Activated CD4-positive, alpha-beta T cell treated with anti-CD3 and anti-CD28 coated beads, Interleukin-2, amount 50 U/mL, for 48 hours (primary cell): ENCODE results near the gene CENPE.
A peak's percentile ranks its signal among the peaks of the same experiment; 100 is the strongest.

Source experiments
- DNase-seq, 2 experiments: peaks; one replicate each; pipeline ENCODE4 v3.0.0-alpha.2; 2020

CENPE gene

DNA sequence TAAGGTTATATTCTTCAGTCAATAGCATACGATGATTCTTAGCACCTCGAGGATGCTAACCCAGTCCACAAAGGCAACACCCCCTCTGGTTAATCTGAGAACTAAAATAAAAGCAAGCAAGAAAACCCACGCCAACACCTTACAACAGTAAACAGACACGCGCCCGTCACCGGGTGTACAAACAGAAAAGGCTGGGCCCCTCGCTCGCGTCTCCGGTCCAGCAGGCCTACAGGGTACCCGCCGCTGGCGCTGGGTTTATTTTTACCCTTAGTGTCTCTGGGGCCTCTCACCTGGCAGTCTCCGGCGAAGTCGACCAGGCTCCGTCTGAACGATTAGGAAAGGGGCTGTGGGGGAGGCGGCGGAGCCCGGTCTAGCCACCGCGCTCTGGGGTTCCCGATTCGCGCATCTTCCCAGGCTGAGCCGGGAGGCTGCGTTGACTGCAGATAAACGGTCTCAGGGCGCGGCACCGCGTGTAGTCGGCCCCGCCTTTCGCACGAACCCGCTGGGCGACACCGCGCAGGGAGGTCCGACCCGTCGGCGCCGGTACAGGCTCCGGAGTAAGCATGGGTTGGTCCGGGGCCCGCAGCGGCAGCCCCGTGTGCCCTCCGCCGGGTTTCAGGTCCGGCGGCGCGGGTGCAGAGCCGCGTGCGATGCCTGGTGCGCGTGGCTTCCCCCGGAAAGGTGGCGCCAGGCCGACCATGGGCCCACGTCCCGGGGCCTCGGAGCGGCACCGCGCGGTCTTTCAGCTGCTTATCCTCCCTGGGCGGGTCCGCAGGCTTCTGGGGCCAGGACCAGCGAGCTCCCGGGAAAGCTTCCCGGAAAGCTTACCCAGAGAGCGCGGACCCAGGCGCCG, 122.0 kb downstream of the CENPE start:
- DNase-seq = peak; percentile 62 to 70

DNA sequence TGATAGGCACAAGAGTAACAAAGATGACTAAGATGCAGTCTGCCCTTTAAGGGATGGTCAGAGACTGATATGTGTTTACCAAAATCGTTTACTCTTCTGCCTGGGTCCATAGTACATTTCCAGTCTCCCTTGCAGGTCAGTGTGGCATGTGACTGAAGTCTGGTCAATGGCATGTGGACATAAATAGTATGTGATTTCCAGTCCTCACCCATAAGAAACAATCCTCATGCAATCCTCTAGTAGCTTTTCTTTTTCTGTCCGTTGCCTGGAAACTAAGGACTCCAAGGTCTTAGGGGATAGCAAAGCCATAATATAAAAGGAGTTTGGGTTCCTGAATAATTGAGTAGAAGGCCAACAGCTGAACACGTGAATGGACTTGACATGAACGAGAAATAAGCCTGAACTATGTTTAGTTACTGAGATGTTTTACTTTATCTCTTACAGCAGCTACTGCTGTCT, 122.7 kb downstream of the CENPE start:
- no peak for DNase-seq

DNA sequence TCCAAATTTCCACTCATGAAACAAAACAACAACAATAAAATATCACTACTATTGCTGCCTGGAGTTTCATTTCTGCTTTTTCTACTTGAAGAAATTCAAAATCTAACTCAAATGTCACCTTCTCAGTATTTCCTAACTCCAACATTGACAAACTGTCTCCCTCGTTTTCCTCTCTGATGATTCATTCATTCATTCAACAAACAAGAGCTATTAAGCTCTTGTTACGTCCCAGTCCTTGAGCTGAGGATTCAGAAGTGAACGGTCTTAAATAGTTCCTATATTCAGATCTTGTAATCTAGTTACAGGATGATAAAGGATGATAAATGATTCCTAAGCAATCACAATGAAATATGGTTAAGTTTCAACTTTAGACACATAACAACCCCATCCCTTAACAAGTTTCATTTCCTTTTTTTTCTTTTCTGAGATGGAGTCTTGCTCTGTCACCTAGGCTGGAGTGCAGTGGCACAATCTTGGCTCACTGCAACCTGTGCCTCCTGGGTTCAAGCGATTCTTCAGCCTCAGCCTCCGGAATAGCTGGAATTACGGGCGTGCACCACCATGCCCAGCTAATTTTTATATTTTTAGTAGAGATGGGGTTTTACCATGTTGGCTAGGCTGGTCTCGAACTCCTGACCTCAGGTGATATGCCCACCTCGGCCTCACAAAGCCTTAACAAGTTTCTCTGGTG, 123.3 kb downstream of the CENPE start:
- DNase-seq = no peak

DNA sequence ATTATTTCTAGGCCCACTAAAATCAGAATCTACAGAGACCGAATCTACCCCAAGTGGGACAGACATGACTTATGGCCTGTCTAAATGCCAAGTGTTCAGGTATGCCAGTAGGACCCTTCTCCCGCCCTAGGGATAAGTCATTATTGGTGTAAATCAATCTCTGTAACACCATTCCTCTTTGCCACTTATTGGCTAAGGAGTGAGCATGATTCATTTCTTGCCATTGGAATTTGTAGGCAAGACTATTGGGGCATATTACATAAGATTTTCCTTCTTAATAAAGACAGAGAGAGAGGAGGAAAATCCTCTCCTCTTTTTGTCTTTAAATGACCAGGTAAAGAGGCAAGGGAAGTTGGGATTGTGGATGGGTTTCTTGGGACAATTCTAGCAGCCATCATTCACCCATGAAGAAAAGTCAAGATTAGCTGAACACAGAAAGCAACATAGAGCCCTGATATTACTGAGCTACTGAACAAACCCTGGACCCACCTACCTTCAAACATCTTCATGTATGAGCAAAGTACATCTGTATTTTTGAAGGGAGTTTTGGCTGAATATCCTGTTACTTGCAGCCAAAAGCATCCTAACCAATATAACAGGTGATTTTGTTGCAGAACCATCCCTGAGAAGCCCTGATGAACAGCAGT, 124.2 kb downstream of the CENPE start:
- no peak for DNase-seq

DNA sequence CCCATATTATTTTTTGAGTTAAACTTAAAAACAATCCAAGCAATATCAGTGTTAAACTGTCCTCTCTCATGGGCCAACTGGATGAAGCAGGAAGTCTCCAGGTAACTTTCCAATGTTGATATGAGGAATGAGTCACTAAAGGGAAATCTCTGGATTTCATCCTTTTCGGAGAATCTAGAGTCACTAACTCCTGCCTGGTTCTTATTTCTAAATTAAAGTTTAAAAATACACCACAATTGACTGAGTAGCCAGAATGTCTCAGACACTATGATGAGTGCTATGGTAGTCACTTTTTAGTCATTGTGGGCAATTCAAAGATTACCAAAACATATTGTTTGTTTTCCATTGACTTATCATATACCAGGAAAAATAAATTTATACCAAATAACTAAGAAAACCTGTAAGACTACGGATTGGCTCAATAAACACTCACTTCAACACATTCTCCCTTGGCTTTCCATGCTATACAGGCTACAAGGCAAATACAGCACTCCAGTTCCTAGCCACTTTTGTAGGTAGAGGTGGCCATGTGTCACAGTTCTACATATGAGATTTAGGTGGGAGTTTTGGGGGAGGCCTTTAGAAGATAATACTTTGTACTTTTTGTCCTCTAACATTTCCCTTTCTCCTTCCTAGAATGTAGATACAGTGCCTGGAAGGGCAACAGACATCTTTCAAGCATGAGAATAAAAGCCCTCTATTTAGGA, 130.1 kb downstream of the CENPE start:
- no peak for DNase-seq

DNA sequence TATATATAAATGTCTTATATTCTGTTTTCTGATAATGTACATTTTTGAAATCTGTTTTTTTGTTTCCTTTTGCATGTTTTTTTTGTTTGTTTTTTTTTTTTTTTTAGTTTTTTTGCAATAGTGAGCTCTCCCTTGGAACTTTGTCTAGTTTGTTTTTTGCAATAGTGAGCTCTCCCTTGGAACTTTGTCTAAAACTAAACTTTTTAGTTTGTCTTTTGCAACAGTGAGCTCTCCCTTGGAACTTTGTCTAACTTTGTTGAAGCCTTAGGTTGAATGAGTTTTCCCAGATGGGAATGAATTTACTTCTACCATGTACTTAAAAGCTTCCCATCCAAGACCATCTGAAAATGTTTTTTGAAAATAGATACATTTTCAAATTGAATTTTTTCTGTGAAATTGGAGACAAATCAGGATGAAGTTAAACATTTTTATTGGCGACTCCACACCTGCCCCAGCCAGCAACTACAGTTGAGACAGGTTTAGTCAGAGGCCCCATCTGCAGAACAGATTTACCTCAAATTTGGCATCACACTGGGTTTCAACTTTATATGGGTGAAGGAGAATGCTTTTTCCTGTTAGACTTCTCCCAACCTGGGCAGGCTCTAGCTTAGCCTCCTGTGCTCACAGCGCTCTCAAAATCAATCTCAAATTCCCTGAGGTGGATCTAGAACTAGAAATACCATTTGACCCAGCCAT, 137.5 kb downstream of the CENPE start:
- no peak for DNase-seq
